NCI-H526 (cell line): Measurements from ENCODE around the gene FMN1.

Source experiments
- DNase-seq, 2 experiments: peaks; one replicate each; lab custom pipeline; 2025; lab: John Stamatoyannopoulos, UW

The FMN1 gene

GRCh38 chr15:33051528-33051927 lies 143.0 kb downstream of the FMN1 start:
- no peak for DNase-seq

GRCh38 chr15:33048255-33048654 lies 146.3 kb downstream of the FMN1 start:
- DNase-seq: peak in 1 of 2 experiments; percentile 16

- no peak for DNase-seq
Measured at GRCh38 chr15:33047077-33047476, 147.4 kb downstream of the FMN1 start.

- DNase-seq: no peak
Measured at GRCh38 chr15:33046329-33046728, 148.2 kb downstream of the FMN1 start.

- no peak for DNase-seq
Measured at GRCh38 chr15:33045066-33045810, 149.3 kb downstream of the FMN1 start.

- no peak for DNase-seq
Measured at GRCh38 chr15:33044598-33044997, 149.9 kb downstream of the FMN1 start.

- no peak for DNase-seq
Measured at GRCh38 chr15:33043636-33044035, 150.9 kb downstream of the FMN1 start.

- DNase-seq: no peak
Measured at GRCh38 chr15:33040496-33040895, 154.0 kb downstream of the FMN1 start.

- DNase-seq: no peak
Measured at GRCh38 chr15:33034588-33034987, 159.9 kb downstream of the FMN1 start.

- no peak for DNase-seq
Measured at GRCh38 chr15:33032053-33032452, 162.5 kb downstream of the FMN1 start.

- DNase-seq: no peak
Measured at GRCh38 chr15:33031324-33031821, 163.1 kb downstream of the FMN1 start.

GRCh38 chr15:33030315-33030714 lies 164.2 kb downstream of the FMN1 start:
- no peak for DNase-seq

GRCh38 chr15:33029109-33029652 lies 165.3 kb downstream of the FMN1 start:
- DNase-seq: no peak

- no peak for DNase-seq
Measured at GRCh38 chr15:33028495-33028894, 166.0 kb downstream of the FMN1 start.

- peak in 1 of 2 experiments; percentile 36 for DNase-seq
Measured at GRCh38 chr15:33027306-33028035, 167.0 kb downstream of the FMN1 start.

GRCh38 chr15:33026614-33027013 lies 167.9 kb downstream of the FMN1 start:
- no peak for DNase-seq

- peak in 1 of 2 experiments; percentile 42 for DNase-seq
Measured at GRCh38 chr15:33022629-33023028, 171.9 kb downstream of the FMN1 start.

GRCh38 chr15:33021806-33022389 lies 172.6 kb downstream of the FMN1 start:
- peak; percentile 18 to 79 for DNase-seq

GRCh38 chr15:33019354-33019981 lies 175.0 kb downstream of the FMN1 start:
- no peak for DNase-seq

- DNase-seq: peak in 1 of 2 experiments; percentile 12
Measured at GRCh38 chr15:33016405-33017024, 178.0 kb downstream of the FMN1 start.

GRCh38 chr15:33014586-33014985 lies 179.9 kb downstream of the FMN1 start:
- DNase-seq: no peak
